NAMALWA (cell line): ENCODE measurements around the gene EPHA8.

ENCODE experiments used
- DNase-seq: peaks from one replicate; pipeline ENCODE4 v3.0.0-alpha.2; 2015; ENCODE audit warnings: low spot score

EPHA8 gene

DNA sequence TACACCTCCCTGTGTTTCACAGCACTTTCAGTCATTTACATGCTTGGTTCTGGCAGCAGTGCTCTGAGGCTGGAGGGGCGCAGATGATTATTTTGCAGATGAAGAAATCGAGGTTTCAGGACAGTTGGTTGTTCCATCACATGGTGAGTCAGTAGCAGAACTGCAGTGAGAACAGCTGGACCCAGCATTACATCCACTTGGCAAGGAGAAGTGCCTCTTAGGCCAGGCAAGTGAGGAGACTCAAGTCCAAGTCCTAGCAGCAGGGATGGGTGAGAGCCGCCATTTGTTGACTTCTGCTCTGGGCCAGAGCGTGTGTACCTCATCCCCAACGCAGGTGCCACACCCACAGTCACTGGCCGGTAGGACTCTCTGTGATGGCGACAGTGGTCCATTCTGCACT lies 26.8 kb upstream of the EPHA8 start:
- no peak for DNase-seq

DNA sequence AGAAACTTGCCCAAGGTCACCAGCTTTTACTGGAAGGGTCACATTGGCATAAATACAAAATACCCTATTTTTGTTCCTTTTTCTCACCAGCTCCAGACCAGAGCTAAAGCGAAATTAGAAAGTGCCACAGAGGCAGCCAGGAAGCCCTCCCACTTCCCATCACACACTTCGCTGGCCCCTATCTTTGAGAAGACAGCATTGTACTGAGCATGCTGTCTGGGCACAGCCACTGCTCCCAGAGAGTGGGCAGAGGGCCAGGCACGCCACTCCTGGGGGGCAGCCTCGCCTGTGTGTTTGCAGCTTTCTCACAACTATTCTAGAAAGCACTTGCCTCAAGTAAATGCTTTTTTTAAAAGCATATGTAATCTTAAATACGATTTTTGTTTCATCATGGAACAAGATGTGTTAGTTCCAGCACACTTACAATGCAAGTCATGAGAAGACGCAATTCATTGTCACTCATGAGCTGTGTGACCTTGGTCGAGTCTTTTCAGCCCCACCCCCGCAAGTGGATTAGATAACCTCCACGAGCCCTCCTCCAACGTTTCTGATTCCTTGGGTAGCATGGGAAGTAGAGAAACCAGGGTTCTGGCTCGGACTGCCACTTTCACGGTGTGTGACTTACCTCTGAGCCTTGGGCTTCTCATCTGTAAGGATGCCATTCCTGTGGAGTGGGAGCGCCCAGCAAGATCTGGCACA lies 25.7 kb upstream of the EPHA8 start:
- no peak for DNase-seq

- DNase-seq, result peak; percentile 24
Observed at GRCh38 chr1:22539510-22540118, 23.7 kb upstream of the EPHA8 start.

GRCh38 chr1:22540337-22540736 lies 23.0 kb upstream of the EPHA8 start:
- DNase-seq, result no peak

DNA sequence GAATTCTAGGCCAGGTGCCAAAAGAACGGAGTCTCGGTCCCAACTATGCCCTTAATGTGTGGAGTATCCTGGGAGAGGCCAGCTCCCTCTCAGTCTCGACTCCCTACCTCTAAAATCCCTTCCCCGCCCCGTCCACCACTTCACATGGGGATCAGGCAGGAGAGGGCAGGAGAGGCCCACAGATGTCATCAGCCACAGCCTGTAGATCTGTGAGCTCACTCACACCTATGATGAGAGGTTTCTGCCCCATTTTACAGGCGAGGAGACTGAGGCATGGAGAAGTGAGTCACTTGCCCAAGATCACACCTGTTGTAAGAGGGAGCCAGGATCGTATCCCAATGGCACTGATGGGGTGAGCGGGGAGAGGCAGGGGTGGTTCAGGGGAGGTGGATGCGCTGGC lies 20.4 kb upstream of the EPHA8 start:
- no peak for DNase-seq

DNA sequence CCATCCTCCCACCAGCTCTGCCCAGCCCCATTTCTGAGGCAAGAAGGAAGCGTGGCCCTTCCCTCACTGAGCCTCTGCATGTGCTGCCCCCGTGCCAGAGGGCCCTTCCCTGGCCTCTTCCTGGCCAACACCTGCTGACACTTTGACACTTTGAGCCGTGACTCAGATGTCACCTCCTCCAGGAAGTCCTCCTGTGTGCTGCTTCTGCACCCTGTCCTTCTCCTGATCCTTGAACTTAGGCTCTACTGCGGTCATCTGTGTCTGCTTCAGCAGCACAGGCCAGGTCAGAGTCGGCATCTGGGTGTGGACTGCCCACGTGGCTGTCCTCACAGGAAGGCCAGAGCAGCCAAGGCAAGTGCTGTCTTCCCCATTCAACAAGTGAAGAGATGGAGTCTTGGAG lies 19.6 kb upstream of the EPHA8 start:
- no peak for DNase-seq

GRCh38 chr1:22544606-22545005 lies 18.7 kb upstream of the EPHA8 start:
- DNase-seq, result no peak

DNA sequence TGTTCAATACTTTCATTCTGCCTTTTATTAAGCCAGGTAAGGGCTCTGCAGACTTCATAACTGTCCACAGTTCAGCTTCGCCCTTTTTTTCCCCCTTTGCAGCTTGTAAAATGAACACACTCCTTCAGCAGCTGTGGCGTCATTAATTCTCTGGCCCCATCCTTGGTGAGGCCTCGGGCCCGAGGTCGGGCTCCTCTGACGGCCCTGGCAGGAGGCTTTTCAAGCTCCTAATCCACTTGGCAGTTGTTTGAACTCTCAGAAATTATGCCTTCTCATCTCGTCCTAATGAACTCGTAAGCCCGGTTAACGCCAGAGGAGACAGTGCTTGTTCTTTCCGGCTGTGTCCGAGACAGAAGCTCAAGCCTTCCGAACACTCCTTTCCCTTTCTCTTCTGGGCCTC lies 18.1 kb upstream of the EPHA8 start:
- DNase-seq, result no peak

DNA sequence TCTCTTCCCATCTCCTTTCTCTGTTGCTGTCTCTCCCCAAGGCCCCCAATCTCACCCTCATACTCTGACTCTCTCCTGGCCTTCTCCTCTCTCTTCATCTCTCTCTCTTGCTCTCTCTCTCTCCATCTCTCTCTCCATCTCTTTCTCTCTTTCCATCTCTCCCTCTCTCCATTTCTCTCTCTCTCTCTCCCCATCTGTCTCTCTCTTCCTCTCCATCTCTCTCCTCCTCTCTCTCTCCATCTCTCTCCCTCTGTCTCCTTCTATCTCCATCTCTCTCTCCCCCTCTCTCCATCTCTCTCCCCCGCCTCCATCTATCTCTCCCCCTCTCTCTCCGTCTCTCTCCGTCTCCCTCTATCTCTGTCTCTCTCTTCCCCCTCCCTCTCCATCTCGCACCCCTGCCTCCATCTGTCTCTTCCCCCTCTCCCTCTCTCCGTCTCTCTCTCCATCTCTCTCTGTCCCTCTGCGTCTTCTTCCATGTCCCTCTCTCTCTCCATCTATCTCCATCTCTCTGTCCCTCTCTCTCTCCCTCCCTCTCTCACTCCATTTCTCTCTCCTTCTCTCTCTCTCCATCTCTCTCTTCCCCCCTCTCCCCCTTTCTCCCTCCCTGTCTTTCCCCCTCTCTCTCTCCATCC lies 16.0 kb upstream of the EPHA8 start:
- no peak for DNase-seq

DNA sequence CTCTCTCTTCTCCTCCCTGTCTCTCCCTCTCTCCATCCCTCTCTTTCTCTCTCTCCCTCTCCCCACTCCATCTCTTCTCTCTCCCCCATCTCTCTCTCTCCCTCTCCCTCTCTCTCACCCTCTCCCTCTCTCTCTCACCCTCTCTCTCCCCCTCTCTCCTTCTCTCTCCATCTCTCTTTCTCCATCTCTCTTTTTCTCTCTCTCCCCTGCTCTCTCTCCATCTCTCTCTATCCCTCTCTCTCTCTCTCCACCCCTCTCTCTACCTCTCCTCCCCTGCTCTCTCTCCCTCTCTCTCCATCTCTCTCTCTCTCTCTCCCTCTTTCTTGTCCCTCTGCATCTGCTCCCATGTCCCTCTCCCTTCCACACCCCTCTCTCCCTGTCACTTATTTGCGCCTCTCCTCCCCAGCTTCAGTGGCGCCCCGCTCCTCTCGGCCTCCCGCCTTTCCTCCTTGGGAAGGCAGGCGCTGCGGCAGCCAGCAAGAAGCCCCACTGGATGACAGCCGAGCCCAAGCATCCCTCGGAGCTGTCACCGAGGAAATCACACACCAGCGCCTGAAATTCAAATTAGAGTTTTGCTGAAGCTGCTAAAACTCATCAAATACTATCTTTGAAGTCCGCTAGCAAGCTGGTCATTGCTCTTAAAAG lies 15.3 kb upstream of the EPHA8 start:
- no peak for DNase-seq

GRCh38 chr1:22550021-22550420 lies 13.3 kb upstream of the EPHA8 start:
- no peak for DNase-seq

- no peak for DNase-seq
Observed at GRCh38 chr1:22551591-22551990, 11.7 kb upstream of the EPHA8 start.

GRCh38 chr1:22552021-22552420 lies 11.3 kb upstream of the EPHA8 start:
- no peak for DNase-seq

DNA sequence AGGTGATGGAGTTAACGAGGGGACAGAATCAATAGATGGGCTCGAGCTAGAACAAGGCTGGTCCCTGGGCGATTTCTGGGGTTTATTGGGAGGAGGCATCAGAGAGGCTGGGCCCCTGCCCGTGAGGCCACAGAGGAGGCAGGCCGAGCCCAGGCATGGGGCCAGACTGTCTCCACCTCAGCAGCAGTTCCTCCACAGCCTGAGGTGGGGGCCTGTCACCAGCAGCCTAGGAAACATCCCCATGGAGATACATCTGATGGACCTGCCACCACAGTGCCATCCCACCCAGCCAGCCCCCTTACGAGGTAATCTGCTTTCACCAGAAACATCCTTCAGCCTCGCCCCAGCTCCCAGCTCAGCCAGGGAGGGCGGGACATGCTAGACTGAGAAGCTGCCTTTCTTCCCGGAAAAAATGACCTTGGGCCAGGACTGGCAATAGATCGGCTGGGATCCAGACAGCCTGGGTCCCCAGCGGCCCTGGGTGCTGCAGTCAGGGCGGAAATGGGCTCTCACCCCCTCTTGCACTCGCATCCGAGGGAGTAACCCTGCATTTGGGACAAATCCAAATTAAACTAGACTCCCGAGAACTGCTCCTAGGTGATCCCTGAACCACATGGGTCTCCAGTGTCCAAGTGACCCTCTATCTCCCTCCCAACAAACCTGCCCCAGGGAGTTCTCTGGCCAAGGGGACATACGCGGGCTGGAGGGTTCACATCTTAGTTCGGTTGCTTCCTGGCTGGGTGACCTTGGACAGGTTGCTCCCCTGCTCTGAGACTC lies 10.0 kb upstream of the EPHA8 start:
- DNase-seq, result no peak

DNA sequence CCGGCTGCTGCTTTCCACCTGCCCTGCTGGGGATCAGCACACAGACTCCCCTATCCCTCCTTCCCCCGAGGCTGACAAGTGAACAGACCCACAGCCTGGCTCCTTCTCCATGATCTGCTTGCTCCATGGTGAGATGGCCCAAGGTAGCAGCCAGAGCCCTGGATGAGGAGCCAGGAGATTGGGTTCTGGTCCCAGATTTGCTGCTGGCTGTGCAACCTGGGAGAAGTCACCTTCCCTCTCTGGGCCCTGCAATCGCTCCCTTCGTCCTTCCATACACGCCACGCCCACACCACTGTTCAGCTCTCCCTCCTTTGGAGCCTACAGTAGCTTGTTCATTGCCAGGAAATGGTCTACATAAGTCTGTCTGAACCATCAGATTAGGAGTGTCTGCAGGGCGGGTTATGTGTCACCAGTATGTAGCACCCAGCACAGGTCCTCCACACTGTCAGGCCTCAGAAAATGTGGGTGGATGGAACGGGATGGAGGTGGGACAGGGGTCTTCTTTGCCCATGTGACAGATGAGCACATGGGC lies 9.2 kb upstream of the EPHA8 start:
- no peak for DNase-seq

- no peak for DNase-seq
Observed at GRCh38 chr1:22555371-22555656, 8.0 kb upstream of the EPHA8 start.

DNA sequence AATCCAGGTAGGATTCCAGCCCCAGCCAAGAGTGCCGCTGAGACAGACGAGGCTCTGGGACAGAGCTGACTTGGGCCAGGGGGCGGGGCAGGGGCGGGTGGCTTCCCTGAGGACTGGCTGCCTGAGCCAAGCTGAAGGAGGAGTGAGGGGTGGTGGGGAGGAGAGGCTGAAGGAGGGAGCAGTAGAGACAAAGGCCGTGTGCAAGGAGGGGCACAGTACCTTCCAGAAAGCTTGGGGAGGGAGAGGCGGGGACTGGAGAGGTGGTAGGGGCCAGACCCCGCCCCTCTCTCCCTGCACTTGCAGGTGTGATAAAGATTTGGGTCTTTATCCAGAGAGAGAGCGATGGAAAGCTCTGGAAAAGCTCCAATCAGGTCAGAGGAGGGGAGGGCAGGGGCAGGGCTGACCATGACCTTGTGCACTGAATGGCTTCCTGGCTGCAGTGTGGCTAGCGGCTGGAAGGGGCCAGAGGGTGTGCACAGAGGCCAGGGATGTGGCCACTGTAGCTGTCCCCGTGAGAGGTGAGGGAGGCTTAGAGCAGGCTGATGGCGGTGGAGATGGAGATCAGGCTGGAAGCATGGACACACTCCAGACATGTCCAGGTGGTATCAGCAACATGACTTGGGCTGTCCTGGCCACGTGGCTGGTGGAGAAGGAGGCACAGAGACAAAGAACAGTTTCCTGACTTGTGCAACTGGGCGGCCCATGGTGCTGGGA lies 6.7 kb upstream of the EPHA8 start:
- DNase-seq, result no peak

DNA sequence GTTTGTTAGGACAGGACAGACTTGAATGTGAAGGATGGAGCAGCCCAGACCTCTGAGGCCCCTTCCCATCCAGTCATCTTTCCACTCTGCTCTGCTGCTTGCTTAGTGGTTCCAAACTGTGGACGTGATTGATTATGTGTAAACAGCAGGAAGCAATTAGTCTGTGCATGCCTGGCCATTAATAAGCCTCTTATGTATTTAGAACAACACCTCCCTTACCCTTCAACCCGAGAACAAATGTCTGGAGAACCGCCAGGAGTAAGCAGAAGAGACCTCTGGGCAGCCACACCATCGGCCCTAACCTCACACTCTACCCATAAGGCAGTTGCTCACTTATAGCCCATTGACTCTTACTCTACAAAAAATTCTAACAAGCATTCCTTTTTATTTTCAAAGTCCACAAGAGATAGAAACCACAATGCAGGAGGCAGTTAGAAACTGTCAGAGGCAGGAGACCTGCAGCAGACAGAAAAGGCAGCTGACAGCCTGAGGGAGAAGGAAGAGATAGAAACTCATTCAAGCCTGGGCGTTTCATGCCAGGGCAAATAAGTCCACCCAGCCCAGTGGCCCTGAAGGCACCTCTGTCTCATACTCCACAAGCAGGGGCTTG lies 5.8 kb upstream of the EPHA8 start:
- DNase-seq, result no peak

DNA sequence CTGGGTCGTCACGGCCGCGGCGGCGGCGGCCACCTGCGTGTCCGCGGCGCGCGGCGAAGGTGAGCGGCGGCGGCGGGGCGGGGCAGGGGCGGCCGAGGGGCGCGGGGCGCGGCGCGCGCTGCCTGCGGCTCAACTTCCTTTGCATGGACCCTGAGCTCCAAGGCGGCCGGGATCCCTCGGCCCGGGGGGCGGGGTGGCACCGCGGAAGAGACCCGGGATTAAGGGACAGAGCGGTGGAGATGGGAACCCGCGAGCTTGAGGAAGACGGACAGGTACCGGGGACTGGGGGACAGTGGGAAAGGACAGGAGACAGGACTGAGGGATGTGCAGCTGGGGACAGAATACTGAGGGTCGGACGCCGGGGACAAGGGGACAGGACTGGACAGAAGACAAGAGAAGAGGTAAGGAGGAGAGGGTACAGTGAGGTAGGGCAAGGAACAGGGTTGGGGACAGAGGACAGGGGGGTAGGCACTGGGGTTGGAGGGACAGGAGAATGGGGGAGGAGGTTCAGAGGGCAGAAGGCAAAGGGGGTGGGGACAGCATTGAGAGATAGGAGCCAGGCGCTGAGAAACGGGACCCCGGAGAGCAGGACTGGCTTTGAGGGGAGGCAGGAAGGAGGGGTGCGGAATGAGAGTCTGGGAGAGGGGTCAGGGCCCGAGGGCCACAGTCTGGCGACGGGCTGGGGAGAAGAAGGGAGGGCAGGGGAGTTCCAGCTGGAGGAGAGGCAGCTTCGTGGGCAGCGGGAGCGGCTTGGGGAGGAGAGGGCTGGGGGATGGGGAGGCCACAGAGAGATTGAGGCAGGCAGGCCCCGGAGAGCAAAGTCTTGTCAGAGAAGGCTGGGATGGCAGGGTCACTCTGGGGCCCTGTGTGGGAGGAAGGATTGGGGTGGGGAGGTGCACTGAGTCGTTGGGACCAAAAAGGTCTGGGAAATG lies 648 bp downstream of the EPHA8 start:
- no peak for DNase-seq

- DNase-seq, result no peak
Observed at GRCh38 chr1:22566161-22566560, 2.9 kb downstream of the EPHA8 start.
